Measurements from ENCODE around the gene CENPX. TPM values are rescaled to one million over a fixed set of nuclear protein-coding genes. Genes with fewer than 3 reads are reported as not detected.

CENPX gene
- total and polyA plus RNA-seq, 2 of the 13 experiments (the other 11 are each of a cell fraction or from before 2014, with no cell fraction given), result 92.7 to 170 TPM

- TF ChIP-seq TBL1XR1 (IDR thresholded peaks at IDR 0.05; ENCODE audit: borderline replicate concordance, low read length, partially characterized antibody) (no peak), HMGXB3 (CRISPR knock-in tag; IDR thresholded peaks at IDR 0.05; ENCODE audit: borderline replicate concordance) (no peak), ZNF609 (CRISPR knock-in tag; IDR thresholded peaks at IDR 0.05; ENCODE audit: borderline replicate concordance) (peak; percentile 45; the same call in 1 of the 2 replicates), ZBTB26 (CRISPR knock-in tag; IDR thresholded peaks at IDR 0.05; ENCODE audit: borderline replicate concordance) (no peak), ZBTB1 (CRISPR knock-in tag; IDR thresholded peaks at IDR 0.05; ENCODE audit: borderline replicate concordance) (no peak), BRCA1 (CRISPR knock-in tag; IDR thresholded peaks at IDR 0.05) (no peak), GATAD2A (CRISPR knock-in tag; IDR thresholded peaks at IDR 0.05) (peak; percentile 55), ZNF468 (CRISPR knock-in tag; IDR thresholded peaks at IDR 0.05) (no peak), ZBTB33 (CRISPR knock-in tag; IDR thresholded peaks at IDR 0.05) (no peak), IRF1 (CRISPR knock-in tag; IDR thresholded peaks at IDR 0.05; ENCODE audit: low read depth) (0 out of 2 replicates have a peak, but pooled peaks have one; percentile 60), TFDP1 (CRISPR knock-in tag; IDR thresholded peaks at IDR 0.05; ENCODE audit: borderline replicate concordance) (0 out of 2 replicates have a peak, but pooled peaks have one; percentile 9), FOXA3 (CRISPR knock-in tag; IDR thresholded peaks at IDR 0.05) (peak; percentile 13; the same call in 1 of the 2 replicates), HCFC1 (IDR thresholded peaks at IDR 0.05; ENCODE audit: low read depth, low read length) (no peak)
Measured at GRCh38 chr17:82039695-82040299, 17.1 kb upstream of the CENPX start (continued).

Data from HepG2 (cell line).